H1 (cell line): ENCODE data around the gene POLRMT. TPM values are rescaled to one million over a fixed set of nuclear protein-coding genes. Genes with fewer than 3 reads are reported as not detected.
"Not testable (repeated sequence)": the region's sequence is repeated elsewhere in the genome, so short reads cannot be mapped to it uniquely, and the experiment has no call there.

Experiments
- CTCF ChIA-PET: fragments of 300-600 bp; sonication (Branson Sonifier 250); formaldehyde crosslinking; loops from one replicate; lab custom pipeline; 2021; ENCODE audit not compliant: partially characterized antibody; lab: Charles Lee
- POLR2A ChIA-PET: fragments of 300-600 bp; sonication (Branson Sonifier 250); formaldehyde crosslinking; loops from one replicate; lab custom pipeline; 2021; ENCODE audit warnings: inconsistent platforms; ENCODE audit not compliant: partially characterized antibody; lab: Charles Lee
- DNase-seq, 2 experiments: peaks; one replicate each; pipeline versions ENCODE4 v3.0.0 to v3.0.0-alpha.2; 2010 to 2022; ENCODE audit warnings: low spot score in 2 of 2, low read depth in 1 of 2, mixed read lengths in 1 of 2
- FAIRE-seq: peaks from 2 replicates; lab custom pipeline; 2011; peaks lifted over from hg19 to GRCh38; lab: Jason Lieb, UNC
- H2AFZ ChIP-seq: 2 replicates; pipeline ENCODE4 v1.8.1; 2012; ENCODE audit warnings: low read length, inconsistent platforms
- H2AK5ac ChIP-seq: 2 replicates; pipeline ENCODE4 v1.6.1; 2013; ENCODE audit warnings: low read depth, low read length
- H2BK120ac ChIP-seq: replicated peaks from 2 replicates; pipeline ENCODE3; 2013; ENCODE audit warnings: low read depth, low read length, inconsistent platforms
- H2BK12ac ChIP-seq: 2 replicates; pipeline ENCODE4 v1.6.1; 2013; ENCODE audit warnings: low read depth, low read length
- H2BK15ac ChIP-seq: 2 replicates; pipeline ENCODE4 v1.6.1; 2013; ENCODE audit warnings: low read length
- H2BK20ac ChIP-seq: 2 replicates; pipeline ENCODE4 v1.6.1; 2013; ENCODE audit warnings: low read length
- H2BK5ac ChIP-seq: 2 replicates; pipeline ENCODE4 v1.6.1; 2013; ENCODE audit warnings: low read depth, low read length
- H3K14ac ChIP-seq: 2 replicates; pipeline ENCODE4 v1.6.1; 2013; ENCODE audit warnings: inconsistent platforms; ENCODE audit not compliant: insufficient read length
- H3K18ac ChIP-seq: 2 replicates; pipeline ENCODE4 v1.6.1; 2013; ENCODE audit warnings: low read length; ENCODE audit errors: extremely low read depth
- H3K23ac ChIP-seq: 2 replicates; pipeline ENCODE4 v1.6.1; 2013; ENCODE audit warnings: inconsistent platforms; ENCODE audit not compliant: insufficient read length
- H3K23me2 ChIP-seq: 2 replicates; pipeline ENCODE4 v1.6.1; 2013; ENCODE audit warnings: low read depth, low read length
- H3K27ac ChIP-seq: 2 replicates; pipeline ENCODE4 v1.6.1; 2011; ENCODE audit warnings: low read depth, low read length, inconsistent platforms
- H3K27me3 ChIP-seq, 4 experiments: replicated peaks in 1 of 4; 1 replicate in 1 of 4; 2 replicates in 3 of 4; pipeline versions ENCODE4 v1.6.1 to v1.8.1; 2011 to 2013; ENCODE audit warnings: low read length in 3 of 4, mild to moderate bottlenecking in 3 of 4, inconsistent platforms in 2 of 4, mixed read lengths in 2 of 4, moderate library complexity in 1 of 4; ENCODE audit not compliant: control insufficient read depth in 3 of 4, insufficient read depth in 3 of 4; ENCODE audit errors: extremely low read depth in 1 of 4
- H3K36me3 ChIP-seq, 4 experiments: 2 replicates each; pipeline versions ENCODE4 v1.6.1 to v1.8.1; 2011 to 2013; ENCODE audit warnings: mild to moderate bottlenecking in 4 of 4, low read length in 3 of 4, moderate library complexity in 2 of 4, control low read depth in 1 of 4, inconsistent platforms in 1 of 4; ENCODE audit not compliant: insufficient read depth in 4 of 4, control insufficient read depth in 2 of 4
- H3K4ac ChIP-seq: replicated peaks from 2 replicates; pipeline ENCODE3; 2013; ENCODE audit warnings: low read length, low read depth, mixed read lengths, inconsistent platforms; ENCODE audit not compliant: insufficient read length
- H3K4me1 ChIP-seq, 4 experiments: replicated peaks in 1 of 4; 1 replicate in 1 of 4; 2 replicates in 3 of 4; pipeline versions ENCODE4 v1.6.1 to v1.8.1; 2011 to 2013; ENCODE audit warnings: low read length in 3 of 4, inconsistent platforms in 2 of 4, mixed read lengths in 1 of 4; ENCODE audit not compliant: insufficient read depth in 4 of 4, control insufficient read depth in 3 of 4
- H3K4me2 ChIP-seq, 2 experiments: 2 replicates each; pipeline versions ENCODE4 v1.6.1 to v1.8.1; 2011 to 2013; ENCODE audit warnings: low read depth in 2 of 2, low read length in 2 of 2, control low read depth in 1 of 2, inconsistent platforms in 1 of 2, mild to moderate bottlenecking in 1 of 2; ENCODE audit not compliant: insufficient read depth in 1 of 2
- H3K4me3 ChIP-seq, 4 experiments: fragments of 200-600, 300-600 bp in 1 of 4; sonication (generic), shearing (Covaris generic), sonication (Bioruptor Twin) in 1 of 4; 2 replicates each; pipeline versions ENCODE4 v1.5.1 to v1.8.1; 2011 to 2016; ENCODE audit warnings: low read length in 4 of 4, low read depth in 3 of 4, control low read depth in 2 of 4, inconsistent platforms in 2 of 4, mild to moderate bottlenecking in 2 of 4, mixed read lengths in 1 of 4, moderate library complexity in 1 of 4; ENCODE audit not compliant: insufficient read depth in 2 of 4; ENCODE audit errors: extremely low read depth in 1 of 4
- H3K56ac ChIP-seq: replicated peaks from 2 replicates; pipeline ENCODE3; 2013; ENCODE audit warnings: low read depth, mild to moderate bottlenecking, mixed read lengths, low read length, inconsistent platforms; ENCODE audit not compliant: insufficient read length
- H3K79me1 ChIP-seq: 2 replicates; pipeline ENCODE4 v1.6.1; 2013; ENCODE audit warnings: low read depth, low read length, control low read depth
- H3K79me2 ChIP-seq, 2 experiments: 2 replicates each; pipeline versions ENCODE4 v1.6.1 to v1.8.1; 2012 to 2013; ENCODE audit warnings: low read length in 2 of 2, mild to moderate bottlenecking in 2 of 2, inconsistent platforms in 1 of 2; ENCODE audit not compliant: insufficient read depth in 2 of 2, control insufficient read depth in 1 of 2
- H3K9ac ChIP-seq, 4 experiments: replicated peaks in 1 of 4; 1 replicate in 1 of 4; 2 replicates in 3 of 4; pipeline versions ENCODE4 v1.6.1 to v1.8.1; 2011 to 2013; ENCODE audit warnings: low read depth in 3 of 4, low read length in 3 of 4, control low read depth in 2 of 4, mild to moderate bottlenecking in 2 of 4, moderate library complexity in 2 of 4, inconsistent platforms in 1 of 4; ENCODE audit errors: extremely low read depth in 1 of 4
- H3K9me3 ChIP-seq, 2 experiments: 2 replicates each; pipeline versions ENCODE4 v1.6.1 to v1.8.1; 2012 to 2013; ENCODE audit warnings: mild to moderate bottlenecking in 2 of 2, moderate library complexity in 2 of 2, control low read depth in 1 of 2, inconsistent platforms in 1 of 2, low read depth in 1 of 2, low read length in 1 of 2, mixed read lengths in 1 of 2; ENCODE audit not compliant: insufficient read depth in 2 of 2
- H4K20me1 ChIP-seq, 2 experiments: replicated peaks in 1 of 2; 2 replicates each; pipeline versions ENCODE3 to v1.8.1; 2011 to 2013; ENCODE audit warnings: inconsistent platforms in 2 of 2, low read length in 2 of 2, mild to moderate bottlenecking in 1 of 2; ENCODE audit not compliant: insufficient read depth in 2 of 2, control insufficient read depth in 1 of 2
- H4K5ac ChIP-seq: 2 replicates; pipeline ENCODE4 v1.6.1; 2013; ENCODE audit warnings: low read length, low read depth, mixed read lengths, inconsistent platforms; ENCODE audit not compliant: insufficient read length
- H4K8ac ChIP-seq: 2 replicates; pipeline ENCODE4 v1.8.0; 2013; ENCODE audit warnings: mild to moderate bottlenecking, moderate library complexity, low read length, inconsistent platforms; ENCODE audit not compliant: insufficient read depth; ENCODE audit errors: extremely low read depth
- H4K91ac ChIP-seq: replicated peaks from 2 replicates; pipeline ENCODE3; 2013; ENCODE audit warnings: low read length, mixed read lengths, inconsistent platforms; ENCODE audit not compliant: insufficient read length
- WGBS, 2 experiments: shearing (Covaris generic) in 1 of 2; methylation state at CpG; one replicate each; pipeline versions ENCODE4 v1.1.6 to v1.1.7; 2013 to 2015; ENCODE audit warnings: low lambda C conversion rate in 2 of 2, mixed read lengths in 2 of 2, inconsistent platforms in 1 of 2, low coverage in 1 of 2, missing lambda C conversion rate in 1 of 2; ENCODE audit not compliant: insufficient replicate concordance in 2 of 2, insufficient coverage in 1 of 2, insufficient read length in 1 of 2; ENCODE audit errors: extremely low coverage in 1 of 2, missing lambda C conversion rate in 1 of 2; 5-methylcytosine and 5-hydroxymethylcytosine counted together
- polyA plus RNA-seq, 7 experiments: library from polyadenylated mRNA; depleted of rRNA in 3 of 7; stranded (reverse) in 5 of 7; unstranded in 2 of 7; fragments of >200 nt in 5 of 7; fragments of 200-250 nt in 2 of 7; gene quantifications; 1 replicate in 5 of 7; 2 replicates in 1 of 7; 4 replicates in 1 of 7; pipeline versions ENCODE4 v1.2.1 to v1.2.3, GENCODE V29; 2011 to 2013; ENCODE audit warnings: missing spikeins in 2 of 7, mixed read lengths in 2 of 7
- total RNA-seq: library from RNA; stranded (reverse); fragmentation: NEBNext Ultra II Directional; extraction: Animal tissue kit (Norgen Biotek cat#: 25700); gene quantifications from 2 replicates; pipeline ENCODE4 v1.2.1, GENCODE V29; 2021

The POLRMT gene
- total and polyA plus RNA-seq, 2 of the 8 experiments (the other 6 are each of a cell fraction or from before 2014, with no cell fraction given) = 93.0 to 111 TPM

DNA sequence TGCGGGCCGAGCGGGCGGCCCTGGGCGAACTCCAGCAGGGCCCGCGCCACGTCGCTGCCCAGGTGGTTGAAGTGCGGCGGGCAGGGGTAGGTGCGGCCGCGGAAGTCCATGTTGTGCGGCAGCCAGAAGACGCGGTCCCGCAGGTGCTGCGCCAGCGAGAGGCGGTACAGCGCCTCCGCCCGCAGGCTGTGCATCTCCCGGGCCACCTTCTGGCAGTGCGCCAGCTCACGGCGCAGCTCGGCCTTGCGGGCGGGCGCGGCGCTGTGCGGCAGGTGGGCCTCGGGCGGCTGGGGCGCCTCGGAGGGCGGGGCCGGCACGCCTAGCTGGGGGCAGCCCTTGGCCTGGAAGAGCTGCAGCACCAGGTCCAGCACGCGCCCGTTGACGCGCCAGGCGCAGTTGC lies 12.1 kb downstream of the POLRMT start:
- DNase-seq, H3K56ac ChIP-seq, H3K4me2 ChIP-seq, H3K27me3 ChIP-seq, H3K4me3 ChIP-seq, H3K18ac ChIP-seq, H2AK5ac ChIP-seq, H2BK20ac ChIP-seq, H3K4me1 ChIP-seq, H4K91ac ChIP-seq, H3K23me2 ChIP-seq, H3K23ac ChIP-seq, H2BK15ac ChIP-seq, H3K27ac ChIP-seq, H3K14ac ChIP-seq, H4K5ac ChIP-seq, CTCF ChIA-PET, H4K8ac ChIP-seq, H3K79me1 ChIP-seq, H3K79me2 ChIP-seq, H3K4ac ChIP-seq, H2BK5ac ChIP-seq, H2BK12ac ChIP-seq, FAIRE-seq, H2AFZ ChIP-seq, H2BK120ac ChIP-seq, H3K9ac ChIP-seq, H3K9me3 ChIP-seq: not testable (repeated sequence)
- POLR2A ChIA-PET = interaction anchor here (1.4 to 1.5 kb wide), 2 partner anchors 9 to 34 kb away, joined by 3 read pairs; no protein-coding TSS in a partner anchor
- Histone ChIP-seq H4K20me1 (peaks cover 0 to 15% of the 10 kb centered on the region in 2 experiments), H3K36me3 (peaks cover 4 to 69% (median 37%) of the 10 kb centered on the region in 4 experiments; a peak in 7 of 8 replicates)
- 97% methylated on average over 34 of the region's 48 CpGs; no CpG with 5 or more reads in 1 of the 2 experiments for WGBS, 2 experiments
